ENCODE data around the gene ABTB1. TPM values are rescaled to one million over a fixed set of nuclear protein-coding genes. Genes with fewer than 3 reads are reported as not detected.

Gene ABTB1
- total and polyA plus RNA-seq, 2 of the 13 experiments (the other 11 are each of a cell fraction or from before 2014, with no cell fraction given): 0.42 to 14.5 TPM

GRCh38 chr3:127697551-127698240 is 24.9 kb downstream of the ABTB1 start (continued):
- TF ChIP-seq ZNF841 (CRISPR knock-in tag; IDR thresholded peaks at IDR 0.05; ENCODE audit: borderline replicate concordance) (no peak), ZNF879 (CRISPR knock-in tag; IDR thresholded peaks at IDR 0.05) (no peak), ERF (CRISPR knock-in tag; IDR thresholded peaks at IDR 0.05) (no peak), ZNF24 (IDR thresholded peaks at IDR 0.05) (no peak), CEBPG (CRISPR knock-in tag; IDR thresholded peaks at IDR 0.05) (no peak), ZNF512 (CRISPR knock-in tag; IDR thresholded peaks at IDR 0.05) (no peak), MED13 (CRISPR knock-in tag; IDR thresholded peaks at IDR 0.05) (no peak), CTCF (CRISPR knock-in tag; IDR thresholded peaks at IDR 0.05) (0 out of 2 replicates have a peak, but pooled peaks have one; percentile 7), CSRNP2 (CRISPR knock-in tag; conservative IDR thresholded peaks at IDR 0.05; ENCODE audit: low read depth) (no peak), ZSCAN5A (CRISPR knock-in tag; IDR thresholded peaks at IDR 0.05; ENCODE audit: borderline replicate concordance) (no peak), CBX5 (CRISPR knock-in tag; IDR thresholded peaks at IDR 0.05; ENCODE audit: borderline replicate concordance) (no peak), TEF (CRISPR knock-in tag; IDR thresholded peaks at IDR 0.05) (no peak), HCFC1 (IDR thresholded peaks at IDR 0.05; ENCODE audit: low read depth, low read length) (peak; percentile 73; the same call in 1 of the 2 replicates), RERE (CRISPR knock-in tag; IDR thresholded peaks at IDR 0.05; ENCODE audit: low read depth) (no peak), GZF1 (CRISPR knock-in tag; IDR thresholded peaks at IDR 0.05) (no peak), SOX6 (IDR thresholded peaks at IDR 0.05) (no peak), SOX6 (CRISPR knock-in tag; IDR thresholded peaks at IDR 0.05) (peak; percentile 27; the same call in 1 of the 2 replicates)

Data from HepG2 (cell line).